GM12801 (cell line): ENCODE data around the gene PF4V1.

Experiments used
- CTCF ChIP-seq: IDR thresholded peaks from one replicate; pipeline ENCODE4 v1.5.1; 2011; ENCODE audit warnings: control low read depth; ENCODE audit not compliant: insufficient read length; ENCODE audit errors: extremely low read depth

PF4V1 gene

GRCh38 chr4:73853246-73853704 is at the start of gene PF4V1:
TSS of gene PF4V1 (plus strand) at chr4:73853296. CDS start at chr4:73853363, 67 bp downstream.
- no peak for TF ChIP-seq CTCF

GRCh38 chr4:73810191-73810590 is 42.9 kb upstream of the PF4V1 start:
- TF ChIP-seq CTCF = no peak

- TF ChIP-seq CTCF = no peak
Measured at GRCh38 chr4:73811841-73812240, 41.3 kb upstream of the PF4V1 start.

- TF ChIP-seq CTCF = no peak
Measured at GRCh38 chr4:73814679-73815078, 38.4 kb upstream of the PF4V1 start.

- TF ChIP-seq CTCF = no peak
Measured at GRCh38 chr4:73815145-73815544, 38.0 kb upstream of the PF4V1 start.

- TF ChIP-seq CTCF = no peak
Measured at GRCh38 chr4:73816814-73817213, 36.3 kb upstream of the PF4V1 start.

GRCh38 chr4:73817341-73817740 is 35.8 kb upstream of the PF4V1 start:
- no peak for TF ChIP-seq CTCF

- TF ChIP-seq CTCF = no peak
Measured at GRCh38 chr4:73821325-73821724, 31.8 kb upstream of the PF4V1 start.
